Left ventricle myocardium inferior (tissue), 1 donor: ENCODE results near the gene NR2F1-AS1. TPM values are rescaled to one million over a fixed set of nuclear protein-coding genes. Genes with fewer than 3 reads are reported as not detected.

ENCODE experiments used
- DNase-seq: peaks from one replicate; pipeline ENCODE4 v3.0.0-alpha.2; 2020
- H3K27ac ChIP-seq: fragments of 200-600 bp; replicated peaks from 2 replicates; pipeline ENCODE4 v1.8.0; 2021
- H3K27me3 ChIP-seq: fragments of 200-600 bp; 2 replicates; pipeline ENCODE4 v1.8.0; 2021; ENCODE audit warnings: low read depth
- H3K36me3 ChIP-seq: fragments of 200-600 bp; 2 replicates; pipeline ENCODE4 v1.8.0; 2021
- H3K4me1 ChIP-seq: fragments of 200-600 bp; 2 replicates; pipeline ENCODE4 v1.8.0; 2021
- H3K4me3 ChIP-seq: fragments of 200-600 bp; 2 replicates; pipeline ENCODE4 v1.8.0; 2021; ENCODE audit warnings: mild to moderate bottlenecking, moderate library complexity
- H3K9me3 ChIP-seq: fragments of 200-600 bp; replicated peaks from 2 replicates; pipeline ENCODE4 v1.8.0; 2021
- intact Hi-C: fragments of 100-400 bp; cut with micrococcal nuclease; formaldehyde crosslinking; loops from one replicate; pipeline ENCODE4 v1.11.0; 2022
- total RNA-seq: library from RNA; stranded (reverse); fragmentation: NEBNext Ultra II Directional; extraction: Animal tissue kit (Norgen Biotek cat#: 25700); gene quantifications from one replicate; pipeline ENCODE4 v1.2.1, GENCODE V29; 2021
- TF ChIP-seq, protein P1 (sequence below): fragments of 200-600 bp; IDR thresholded peaks from 2 replicates; pipeline ENCODE4 v1.8.0; 2021; ENCODE audit warnings: antibody characterized with exemption, mild to moderate bottlenecking, borderline replicate concordance
- donor health status: DM: no; HTN: yes; CAD: no; lungs with severe emphysema.

The NR2F1-AS1 gene
- total RNA-seq, 1 donor from 2014 or later = 0.60 TPM

DNA sequence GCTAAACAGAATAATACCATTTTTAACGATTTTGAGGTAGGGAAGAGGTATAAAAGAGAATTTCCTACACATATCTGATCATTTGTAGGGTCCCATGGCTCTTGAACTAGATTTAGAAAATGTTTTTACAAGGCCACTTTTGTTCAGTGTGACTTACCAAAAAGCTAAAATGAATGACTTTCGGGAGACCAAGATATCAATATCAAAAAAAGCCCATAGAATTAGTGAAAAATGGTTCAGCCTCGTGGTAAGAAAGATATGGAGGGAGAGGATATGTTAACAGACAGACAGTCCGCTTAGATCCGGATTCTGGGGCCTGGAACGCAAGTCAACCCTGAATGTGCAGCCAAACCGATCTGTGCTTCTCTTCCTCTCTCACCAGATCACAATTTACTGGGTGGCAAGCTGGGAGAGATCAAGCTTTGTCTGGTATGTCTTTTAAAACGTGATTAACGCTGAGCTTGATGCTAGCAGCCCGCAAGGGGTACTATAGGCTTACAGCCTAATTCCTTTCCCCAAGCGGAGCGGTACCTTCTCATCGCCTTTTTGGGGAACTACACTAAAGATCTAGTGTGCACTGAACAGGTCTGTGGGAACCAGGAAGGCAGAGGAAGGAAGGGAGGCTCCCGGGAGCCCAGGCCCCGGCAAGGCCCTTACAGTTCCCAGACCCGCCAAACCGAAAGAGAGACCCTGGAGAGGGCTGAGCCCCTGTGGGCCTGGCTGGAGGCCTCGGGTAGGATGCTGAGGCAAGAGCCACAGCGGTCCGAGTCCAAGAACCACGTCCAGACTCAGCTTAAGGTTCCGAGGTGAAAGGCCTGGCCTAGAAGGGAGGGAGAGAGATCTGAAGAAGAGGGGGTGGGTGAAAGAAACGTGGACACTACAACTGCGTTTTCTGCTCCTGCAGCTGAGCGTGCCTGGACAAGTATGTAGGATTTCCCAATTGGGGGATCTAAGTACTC is 2.9 kb downstream of the NR2F1-AS1 start:
- peaks cover 36% of the 10 kb centered on the region for H3K4me1 ChIP-seq
- H3K27me3 ChIP-seq = peaks cover 97% of the 10 kb centered on the region
- TF ChIP-seq, protein P1, sequence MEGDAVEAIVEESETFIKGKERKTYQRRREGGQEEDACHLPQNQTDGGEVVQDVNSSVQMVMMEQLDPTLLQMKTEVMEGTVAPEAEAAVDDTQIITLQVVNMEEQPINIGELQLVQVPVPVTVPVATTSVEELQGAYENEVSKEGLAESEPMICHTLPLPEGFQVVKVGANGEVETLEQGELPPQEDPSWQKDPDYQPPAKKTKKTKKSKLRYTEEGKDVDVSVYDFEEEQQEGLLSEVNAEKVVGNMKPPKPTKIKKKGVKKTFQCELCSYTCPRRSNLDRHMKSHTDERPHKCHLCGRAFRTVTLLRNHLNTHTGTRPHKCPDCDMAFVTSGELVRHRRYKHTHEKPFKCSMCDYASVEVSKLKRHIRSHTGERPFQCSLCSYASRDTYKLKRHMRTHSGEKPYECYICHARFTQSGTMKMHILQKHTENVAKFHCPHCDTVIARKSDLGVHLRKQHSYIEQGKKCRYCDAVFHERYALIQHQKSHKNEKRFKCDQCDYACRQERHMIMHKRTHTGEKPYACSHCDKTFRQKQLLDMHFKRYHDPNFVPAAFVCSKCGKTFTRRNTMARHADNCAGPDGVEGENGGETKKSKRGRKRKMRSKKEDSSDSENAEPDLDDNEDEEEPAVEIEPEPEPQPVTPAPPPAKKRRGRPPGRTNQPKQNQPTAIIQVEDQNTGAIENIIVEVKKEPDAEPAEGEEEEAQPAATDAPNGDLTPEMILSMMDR = no peak
- H3K27ac ChIP-seq = no peak overlapping the region
- intact Hi-C loops = no loop called here
- H3K4me3 ChIP-seq = no peak overlapping the region
- no peaks in the 10 kb centered on the region for H3K9me3 ChIP-seq
- H3K36me3 ChIP-seq = no peaks in the 10 kb centered on the region
- no peak for DNase-seq

DNA sequence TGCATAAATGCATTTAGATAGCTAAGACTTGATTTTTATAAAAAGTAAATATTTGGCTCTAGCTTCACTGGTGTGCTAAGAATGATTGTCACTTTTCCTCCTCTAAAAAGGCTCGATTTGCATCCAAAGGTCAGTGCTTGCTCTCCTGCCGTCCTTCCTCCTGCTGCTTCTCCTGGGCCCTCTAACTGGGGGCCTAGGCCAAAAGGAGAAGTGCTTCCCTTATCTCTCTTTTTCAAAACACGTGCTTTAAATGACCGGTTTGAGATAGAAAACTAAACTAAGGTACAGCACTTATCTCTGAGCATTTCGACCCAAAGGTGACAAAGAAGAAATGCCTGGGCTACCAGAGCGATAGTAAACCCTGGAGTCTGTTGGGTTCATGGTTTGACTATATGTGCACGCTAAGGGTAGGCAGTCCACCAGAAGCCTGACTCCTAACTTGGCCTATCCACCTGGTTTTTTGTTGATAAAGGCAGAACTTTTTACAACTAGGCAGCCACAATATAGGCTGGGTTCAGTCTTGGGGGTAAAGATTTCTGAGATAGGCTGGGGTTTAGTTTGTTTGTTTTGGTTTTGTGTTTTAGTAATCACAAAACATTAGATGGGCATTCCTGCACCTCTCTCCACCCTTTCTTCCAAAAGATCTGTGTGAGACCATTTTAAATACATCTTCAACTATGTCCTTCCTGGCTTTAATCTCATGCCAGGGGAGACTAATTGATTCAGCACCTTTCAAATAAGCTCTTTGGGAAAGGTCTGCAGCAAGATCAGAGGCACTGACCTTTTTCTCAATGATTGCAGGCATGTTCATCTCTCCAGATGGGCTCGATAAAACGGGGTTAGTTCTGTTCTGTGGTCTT is 3.8 kb downstream of the NR2F1-AS1 start:
- peaks cover 97% of the 10 kb centered on the region for H3K27me3 ChIP-seq
- intact Hi-C loops = no loop called here
- no peak overlapping the region for H3K27ac ChIP-seq
- DNase-seq = no peak
- H3K36me3 ChIP-seq = no peaks in the 10 kb centered on the region
- H3K9me3 ChIP-seq = no peaks in the 10 kb centered on the region
- TF ChIP-seq, protein P1 = no peak
- H3K4me3 ChIP-seq = no peak overlapping the region
- H3K4me1 ChIP-seq = peaks cover 35% of the 10 kb centered on the region

DNA sequence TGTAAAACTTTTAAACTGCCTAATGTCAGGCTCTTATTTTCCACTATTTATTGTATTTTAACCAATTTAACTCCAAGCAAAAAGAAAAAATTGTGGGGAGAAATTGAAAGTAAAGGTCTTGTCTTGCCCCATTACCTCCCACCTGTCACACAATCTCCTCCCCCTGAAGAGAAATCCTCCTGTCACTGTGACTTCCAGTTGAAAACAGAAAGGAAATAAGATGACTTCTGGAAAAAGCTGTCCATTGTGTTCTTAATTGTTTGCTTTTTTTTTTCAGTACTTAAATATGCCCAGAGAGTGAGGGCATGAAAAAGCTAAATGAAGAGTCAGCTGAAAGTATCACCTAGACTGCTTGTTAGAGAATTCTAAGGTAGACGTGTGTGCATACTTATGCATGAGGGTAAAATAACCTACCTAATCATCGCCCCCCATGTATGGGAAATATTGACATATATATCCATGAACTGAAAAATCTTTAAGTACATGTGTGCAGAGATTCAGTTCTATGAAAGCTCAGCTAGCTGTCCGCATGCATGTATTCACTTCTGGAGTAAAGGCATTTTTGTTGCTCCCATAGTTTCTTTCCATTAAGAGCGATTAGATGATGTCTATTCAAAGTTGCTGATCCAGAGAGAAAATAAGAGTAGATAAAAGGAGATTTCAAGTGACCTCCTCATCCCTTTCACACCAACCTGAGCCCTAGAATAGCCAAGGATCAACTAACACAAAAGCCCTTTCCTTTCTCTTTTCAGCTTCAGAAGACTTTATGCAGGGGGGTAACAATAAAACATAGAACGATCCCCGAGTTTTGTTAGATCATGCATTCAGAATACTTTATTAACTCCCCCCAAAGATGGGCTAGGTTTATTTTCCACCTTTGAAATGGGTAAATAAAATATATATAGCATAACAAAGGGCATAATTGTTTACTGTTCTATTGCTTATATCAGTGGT is 5.3 kb downstream of the NR2F1-AS1 start:
- Histone ChIP-seq H3K9me3 (no peaks in the 10 kb centered on the region), H3K36me3 (no peaks in the 10 kb centered on the region), H3K4me3 (no peak overlapping the region), H3K27ac (no peak overlapping the region), H3K27me3 (peaks cover 100% of the 10 kb centered on the region), H3K4me1 (peaks cover 36% of the 10 kb centered on the region)
- DNase-seq = no peak
- intact Hi-C loops = no loop called here
- TF ChIP-seq, protein P1 = no peak

DNA sequence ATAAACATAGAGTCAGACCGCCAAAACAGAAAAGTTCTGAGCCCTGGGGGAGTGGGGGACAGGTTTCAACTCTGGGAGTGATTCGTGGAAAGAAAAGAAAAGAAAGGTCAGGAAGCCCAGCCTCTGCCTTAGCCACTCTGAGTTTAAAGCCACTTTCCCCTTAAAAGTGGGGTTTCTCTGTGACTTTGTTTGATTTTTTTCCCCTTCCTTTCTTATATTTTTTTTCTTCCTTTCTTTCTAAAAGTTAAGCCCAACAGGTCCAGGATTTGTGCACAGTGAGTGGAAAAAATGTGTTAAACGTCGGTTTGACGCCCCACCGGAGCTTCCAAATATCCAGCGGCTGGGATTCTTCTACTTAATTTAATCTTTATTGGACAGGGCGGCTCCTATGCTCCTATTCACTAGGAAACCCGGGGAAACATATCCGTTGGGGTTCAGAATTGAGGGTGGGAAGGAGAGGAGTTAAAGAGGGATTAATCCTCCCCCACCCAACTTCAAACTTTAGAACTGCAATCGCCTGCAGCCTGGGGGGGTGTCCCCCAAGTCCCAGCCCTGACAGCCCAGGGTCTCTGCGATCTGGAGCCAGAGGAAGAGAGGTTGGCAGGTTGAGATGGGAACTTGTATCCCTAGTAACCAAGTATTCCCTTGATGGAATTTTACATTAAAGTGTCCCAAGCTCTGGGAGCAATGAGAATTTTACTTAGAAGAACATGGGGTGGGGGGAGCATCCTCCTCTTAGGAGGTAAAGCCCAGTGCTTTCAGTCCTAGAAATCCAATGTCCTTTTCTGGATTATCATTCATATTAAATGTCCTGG is 6.3 kb downstream of the NR2F1-AS1 start:
- Histone ChIP-seq H3K27ac (no peak overlapping the region), H3K9me3 (no peaks in the 10 kb centered on the region), H3K36me3 (no peaks in the 10 kb centered on the region), H3K27me3 (peaks cover 100% of the 10 kb centered on the region), H3K4me3 (no peak overlapping the region), H3K4me1 (peaks cover 32% of the 10 kb centered on the region)
- TF ChIP-seq, protein P1 = no peak
- intact Hi-C loops = no loop called here
- DNase-seq = no peak
